Epithelial cell of esophagus (primary cell): ENCODE measurements around the gene POMT1.

Source experiments
- DNase-seq: peaks from one replicate; pipeline ENCODE4 v3.0.0; 2010; ENCODE audit warnings: low read depth
- H3K4me3 ChIP-seq: 2 replicates; pipeline ENCODE4 v1.5.1; 2011; ENCODE audit warnings: mild to moderate bottlenecking, low read length, control low read depth
- CTCF ChIP-seq: IDR thresholded peaks from 2 replicates; pipeline ENCODE4 v1.5.1; 2011; ENCODE audit warnings: low read depth, mild to moderate bottlenecking, low read length, control low read depth, inconsistent platforms; ENCODE audit not compliant: insufficient read depth; ENCODE audit errors: missing control alignments

POMT1 gene

GRCh38 chr9:131482343-131483006, 20.2 kb upstream of the POMT1 start:
- H3K4me3 ChIP-seq, result no peak overlapping the region
- TF ChIP-seq CTCF, result no peak
- DNase-seq, result no peak

GRCh38 chr9:131483319-131484050, 19.2 kb upstream of the POMT1 start:
- no peak for DNase-seq
- no peak for TF ChIP-seq CTCF
- no peak overlapping the region for H3K4me3 ChIP-seq

GRCh38 chr9:131484051-131484445, 18.7 kb upstream of the POMT1 start:
- H3K4me3 ChIP-seq, result no peak overlapping the region
- TF ChIP-seq CTCF, result no peak
- DNase-seq, result no peak

GRCh38 chr9:131484560-131485185, 18.0 kb upstream of the POMT1 start:
- H3K4me3 ChIP-seq, result no peak overlapping the region
- DNase-seq, result no peak
- no peak for TF ChIP-seq CTCF

- no peak overlapping the region for H3K4me3 ChIP-seq
- DNase-seq, result no peak
- no peak for TF ChIP-seq CTCF
Measured at GRCh38 chr9:131485206-131485605, 17.5 kb upstream of the POMT1 start.

- H3K4me3 ChIP-seq, result no peak overlapping the region
- TF ChIP-seq CTCF, result no peak
- DNase-seq, result peak; percentile 25
Measured at GRCh38 chr9:131485728-131486422, 16.8 kb upstream of the POMT1 start.
